ENCODE results near the gene FANCD2.
"Not testable (repeated sequence)": the region's sequence is repeated elsewhere in the genome, so short reads cannot be mapped to it uniquely, and the experiment has no call there.

The FANCD2 gene

DNA sequence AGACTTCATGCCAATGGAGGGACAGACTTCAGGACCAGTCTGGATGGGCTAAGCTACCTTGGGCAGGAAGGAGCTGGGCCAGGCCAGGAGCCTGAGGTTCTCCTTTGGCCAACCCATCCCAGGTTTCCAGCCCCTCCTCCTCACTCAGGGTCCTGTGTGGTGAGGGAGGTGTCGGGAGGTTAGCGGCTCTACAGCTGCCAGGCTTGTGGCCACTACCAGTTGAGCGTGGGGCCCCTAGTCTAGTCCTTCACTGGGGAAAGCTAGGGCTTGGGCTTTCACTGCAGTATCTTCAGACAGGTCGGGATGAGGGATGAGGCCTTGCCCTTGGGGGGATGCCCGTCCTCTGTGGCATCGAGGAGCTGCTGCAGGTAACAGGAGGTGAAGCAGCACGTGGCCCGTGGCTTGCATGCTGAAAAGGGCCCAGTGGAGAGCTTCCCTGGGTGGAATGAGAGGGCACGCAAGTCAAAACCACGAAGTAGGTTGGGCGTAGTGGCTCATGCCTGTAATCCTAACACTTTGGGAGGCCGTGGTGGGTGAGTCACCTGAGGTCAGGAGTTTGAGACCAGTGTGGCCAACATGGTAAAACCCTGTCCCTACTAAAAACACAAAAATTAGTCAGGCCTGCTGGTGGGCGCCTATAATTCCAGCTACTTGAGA is 8.5 kb upstream of the FANCD2 start:
- no peak for DNase-seq

- not testable (repeated sequence) for DNase-seq
Measured at GRCh38 chr3:10018806-10019205, 7.4 kb upstream of the FANCD2 start.

DNA sequence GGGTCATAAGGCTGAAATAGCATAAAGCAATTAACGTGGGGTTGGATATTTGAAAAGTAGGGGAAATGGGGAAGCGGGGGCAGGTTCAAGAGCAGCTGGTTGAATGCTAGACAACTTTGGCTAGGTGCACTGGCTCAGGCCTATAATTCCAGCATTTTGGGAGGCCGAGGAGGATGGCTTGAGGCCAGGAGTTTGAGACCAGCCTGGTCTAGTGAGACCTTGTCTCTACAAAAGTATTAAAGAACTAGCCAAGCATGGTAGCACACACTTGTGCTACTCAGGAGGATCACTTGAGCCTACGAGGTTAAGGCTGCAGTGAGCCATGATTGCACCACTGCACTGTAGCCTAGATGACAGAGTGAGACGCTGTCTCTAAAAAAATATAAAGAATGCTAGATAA is 6.9 kb upstream of the FANCD2 start:
- no peak for DNase-seq

DNA sequence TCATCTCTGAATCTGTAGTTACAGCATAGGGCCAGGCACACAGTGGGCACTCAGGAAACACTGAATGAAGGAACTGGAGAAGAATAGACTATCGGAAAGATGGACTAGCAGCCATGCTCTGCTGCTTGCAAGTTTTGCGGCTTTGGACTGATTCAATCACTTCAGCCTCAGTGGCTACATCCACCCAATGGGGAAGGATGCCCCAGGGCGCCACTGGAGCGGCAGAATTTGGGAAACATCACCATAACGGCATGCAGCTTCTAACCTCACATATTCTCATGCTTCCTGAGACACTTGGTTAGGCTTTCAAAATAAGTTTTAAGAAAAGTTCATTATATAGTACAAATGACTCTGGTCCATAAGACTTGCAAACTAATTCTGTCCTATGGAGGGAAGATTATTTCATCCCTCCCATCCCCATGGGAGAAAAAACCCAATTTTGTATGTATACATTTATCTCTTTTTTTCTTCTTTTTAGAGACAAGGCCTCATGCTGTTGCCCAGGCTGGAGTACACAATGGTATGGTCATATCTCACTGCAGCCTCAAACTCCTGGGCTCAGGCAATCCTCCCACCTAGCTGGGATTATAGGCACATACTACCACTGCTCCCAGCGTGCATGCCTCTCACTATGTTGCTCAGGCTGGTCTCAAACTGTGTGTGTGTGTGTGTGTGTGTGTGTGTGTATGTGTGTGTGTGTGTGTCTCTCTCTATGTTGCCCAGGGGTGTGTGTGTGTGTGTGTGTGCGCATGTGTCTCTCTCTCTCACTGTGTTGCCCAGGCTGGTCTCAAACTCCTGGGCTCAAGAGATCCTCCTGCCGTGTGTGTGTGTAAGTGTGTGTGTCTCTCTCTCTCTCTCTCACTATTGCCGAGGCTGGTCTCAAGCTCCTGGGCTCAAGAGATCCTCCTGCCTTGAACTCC is 4.1 kb upstream of the FANCD2 start:
- no peak for DNase-seq

DNA sequence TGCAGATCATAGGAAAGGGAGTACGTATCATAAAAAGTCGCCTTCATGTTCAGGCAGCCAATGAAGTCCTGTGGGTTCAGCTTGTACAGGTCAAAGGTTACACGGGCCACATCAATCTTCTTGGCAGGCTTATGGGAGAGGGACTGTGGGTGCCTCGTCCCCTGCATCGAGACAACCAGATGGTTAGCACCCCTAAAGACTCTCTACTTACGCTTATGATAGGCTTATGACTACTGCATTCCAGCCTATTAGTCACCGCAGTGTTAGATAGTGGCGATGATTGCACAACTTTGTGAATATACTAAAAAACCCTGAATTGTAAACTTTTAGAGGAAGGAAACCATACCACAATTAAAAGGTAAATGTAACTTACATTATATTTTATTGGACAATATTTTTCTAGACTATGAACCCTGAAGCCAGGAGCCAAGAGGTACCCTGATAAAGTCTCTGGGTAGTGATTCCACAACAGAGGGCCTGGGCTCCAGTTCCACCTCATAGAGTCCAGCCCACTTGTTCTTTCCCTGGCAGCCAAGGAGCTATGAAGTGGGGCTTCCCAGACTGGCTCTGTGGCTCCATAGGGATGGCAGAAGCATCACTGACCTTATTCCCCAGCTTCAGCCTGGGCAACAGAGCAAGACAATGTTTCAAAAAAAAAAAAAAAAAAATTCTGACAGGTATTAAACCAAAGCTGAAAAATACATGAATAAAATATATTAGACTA is 2.5 kb upstream of the FANCD2 start:
- no peak for DNase-seq

GRCh38 chr3:10025205-10026083 is 793 bp upstream of the FANCD2 start:
- no peak for DNase-seq

- DNase-seq = no peak
Measured at GRCh38 chr3:10041034-10041433, 14.8 kb downstream of the FANCD2 start.

GRCh38 chr3:10047876-10048275 is 21.6 kb downstream of the FANCD2 start:
- DNase-seq = no peak

DNA sequence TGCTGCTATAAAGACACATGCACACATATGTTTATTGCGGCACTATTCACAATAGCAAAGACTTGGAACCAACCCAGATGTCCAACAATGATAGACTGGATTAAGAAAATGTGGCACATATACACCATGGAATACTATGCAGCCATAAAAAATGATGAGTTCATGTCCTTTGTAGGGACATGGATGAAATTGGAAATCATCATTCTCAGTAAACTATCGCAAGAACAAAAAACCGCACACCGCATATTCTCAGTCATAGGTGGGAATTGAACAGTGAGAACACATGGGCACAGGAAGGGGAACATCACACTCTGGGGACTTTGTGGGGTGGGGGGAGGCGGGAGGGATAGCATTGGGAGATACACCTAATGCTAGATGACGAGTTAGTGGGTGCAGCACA is 26.8 kb downstream of the FANCD2 start:
- not testable (repeated sequence) for DNase-seq

DNA sequence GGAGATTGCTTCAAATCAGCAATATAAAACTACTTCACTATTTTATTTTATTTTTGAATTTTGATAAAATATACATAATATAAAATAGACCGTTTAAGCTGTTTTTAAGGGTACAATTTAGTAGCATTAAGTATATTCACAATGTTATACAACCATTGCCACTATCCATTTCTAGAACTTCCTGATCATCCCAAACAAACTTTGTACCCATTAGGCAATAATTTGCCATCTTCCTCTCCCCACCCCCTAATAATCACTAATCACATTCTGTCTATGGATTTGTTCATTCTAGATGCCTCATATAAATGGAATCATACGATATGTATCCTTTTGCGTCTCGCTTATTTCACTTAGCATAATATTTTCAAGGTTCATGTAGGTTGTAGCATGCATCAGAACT is 28.9 kb downstream of the FANCD2 start:
- DNase-seq = no peak

GRCh38 chr3:10070077-10070476 is 43.8 kb downstream of the FANCD2 start:
- DNase-seq = not testable (repeated sequence)

DNA sequence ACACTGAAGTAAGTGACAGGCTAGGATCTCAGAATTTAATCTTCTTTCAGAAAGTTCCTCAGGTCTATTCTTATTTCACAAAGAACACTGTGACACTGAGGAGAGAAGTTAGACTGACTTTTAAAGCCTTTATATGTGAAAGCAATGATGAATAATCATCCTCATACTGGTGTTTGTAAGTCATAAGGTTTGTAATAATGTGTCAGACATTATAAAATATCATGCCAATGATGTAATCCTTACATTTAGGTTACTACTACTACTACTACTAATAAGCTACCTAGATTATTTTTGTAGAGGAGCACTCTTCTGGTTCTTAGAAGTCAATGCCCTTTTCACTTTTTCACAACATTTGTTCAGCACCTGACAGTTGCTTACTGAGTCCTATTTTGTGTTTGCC is 48.4 kb downstream of the FANCD2 start:
- DNase-seq = no peak

GRCh38 chr3:10081871-10082270 is 55.6 kb downstream of the FANCD2 start:
- no peak for DNase-seq

- no peak for DNase-seq
Measured at GRCh38 chr3:10085738-10086137, 59.5 kb downstream of the FANCD2 start.

DNA sequence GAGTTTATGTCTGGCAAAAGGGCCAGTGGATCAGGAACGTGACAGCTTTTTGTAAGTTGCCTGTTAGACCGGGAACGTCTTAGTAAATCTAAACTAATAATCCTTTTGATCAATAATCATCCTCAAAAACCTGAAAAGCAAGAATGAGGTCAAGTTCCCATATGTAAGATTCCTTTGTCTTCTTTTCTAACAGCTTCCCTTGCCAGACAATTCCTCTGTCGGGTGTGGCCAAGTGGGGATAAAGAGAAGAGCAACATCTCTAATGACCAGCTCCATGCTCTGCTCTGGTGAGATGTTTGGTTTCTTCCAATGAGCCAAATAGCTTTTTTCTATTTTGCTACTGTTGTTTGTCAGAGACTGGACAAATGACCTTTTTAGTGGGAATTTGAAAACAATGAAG is 62.0 kb downstream of the FANCD2 start:
- DNase-seq = no peak

GRCh38 chr3:10090179-10090578 is 63.9 kb downstream of the FANCD2 start:
- no peak for DNase-seq

GRCh38 chr3:10090774-10091173 is 64.5 kb downstream of the FANCD2 start:
- not testable (repeated sequence) for DNase-seq

GRCh38 chr3:10091387-10091786 is 65.2 kb downstream of the FANCD2 start:
- DNase-seq = not testable (repeated sequence)

DNA sequence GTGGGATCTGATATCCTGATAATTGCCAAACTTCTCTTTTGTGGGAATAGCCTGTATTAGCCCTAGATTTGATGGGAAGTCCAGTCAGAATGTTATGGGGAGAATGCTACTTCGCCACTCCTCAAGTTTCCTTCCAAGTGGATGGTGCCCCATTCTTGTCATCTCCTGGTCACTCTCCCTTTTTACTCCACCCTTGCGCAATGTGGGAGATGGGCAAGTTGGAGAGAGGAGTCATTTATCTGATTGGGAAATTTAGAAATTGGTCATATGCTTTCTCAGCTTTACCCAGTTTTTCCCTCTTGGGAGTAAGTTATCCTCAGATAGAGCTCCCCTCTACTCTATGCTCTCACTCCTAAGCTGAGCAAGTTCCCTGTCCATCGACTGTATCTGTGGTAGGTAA is 67.4 kb downstream of the FANCD2 start:
- no peak for DNase-seq

DNA sequence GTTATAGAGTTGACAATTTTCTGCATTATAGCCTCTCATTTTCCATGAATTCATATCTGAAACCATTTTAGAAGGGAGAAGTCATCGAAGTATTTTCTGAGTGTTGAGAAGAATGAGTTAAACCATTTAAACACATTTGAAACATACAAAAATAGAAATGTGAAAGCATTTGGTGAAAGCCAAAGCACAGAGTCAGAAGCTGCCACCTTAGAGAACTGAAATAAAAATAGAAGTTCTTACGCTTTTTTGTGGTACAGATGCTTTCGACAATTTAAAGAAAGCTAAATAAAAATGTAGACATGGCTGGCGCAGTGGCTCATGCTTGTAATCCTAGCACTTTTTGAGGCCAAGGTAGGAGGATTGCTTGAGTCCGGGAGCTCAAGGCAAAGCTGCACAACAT is 72.8 kb downstream of the FANCD2 start:
- DNase-seq = no peak

- DNase-seq = no peak
Measured at GRCh38 chr3:10106919-10107318, 80.7 kb downstream of the FANCD2 start.

GRCh38 chr3:10108091-10108490 is 81.9 kb downstream of the FANCD2 start, which contains the start of gene FANCD2OS:
TSS of gene FANCD2OS (minus strand) at chr3:10108255. CDS start at chr3:10104774, 3,481 bp downstream.
- no peak for DNase-seq

Measured in NCI-H2171 (cell line).